Neuronal stem cell (in vitro differentiated cells): Measurements from ENCODE around the gene PIEZO1.

Experiments used
- DNase-seq: peaks from one replicate; pipeline ENCODE4 v3.0.0-alpha.2; 2013; ENCODE audit warnings: low spot score
- H2AFZ ChIP-seq: one replicate; pipeline ENCODE4 v1.6.1; 2013; ENCODE audit warnings: mild to moderate bottlenecking, low read length, inconsistent platforms
- H2AK5ac ChIP-seq: 2 replicates; pipeline ENCODE4 v1.6.1; 2013; ENCODE audit warnings: low read depth, mild to moderate bottlenecking, inconsistent platforms, low read length, moderate library complexity, mixed read lengths
- H2BK120ac ChIP-seq: 2 replicates; pipeline ENCODE4 v1.6.1; 2013; ENCODE audit warnings: low read depth, mild to moderate bottlenecking, inconsistent platforms, low read length, moderate library complexity, mixed read lengths
- H2BK12ac ChIP-seq: one replicate; pipeline ENCODE4 v1.6.1; 2013; ENCODE audit warnings: low read length, inconsistent platforms
- H2BK15ac ChIP-seq: 2 replicates; pipeline ENCODE4 v1.6.1; 2013; ENCODE audit warnings: mild to moderate bottlenecking, low read length, inconsistent platforms, mixed read lengths
- H2BK5ac ChIP-seq: one replicate; pipeline ENCODE4 v1.6.1; 2013; ENCODE audit warnings: inconsistent platforms, mild to moderate bottlenecking, low read length, moderate library complexity
- H3K14ac ChIP-seq: one replicate; pipeline ENCODE4 v1.6.1; 2013; ENCODE audit warnings: low read length, inconsistent platforms
- H3K18ac ChIP-seq: 2 replicates; pipeline ENCODE4 v1.6.1; 2013; ENCODE audit warnings: low read length, inconsistent platforms
- H3K23ac ChIP-seq: 2 replicates; pipeline ENCODE4 v1.6.1; 2013; ENCODE audit warnings: low read depth, mild to moderate bottlenecking, mixed read lengths, low read length, inconsistent platforms; ENCODE audit not compliant: poor library complexity
- H3K27ac ChIP-seq: replicated peaks from 3 replicates; pipeline ENCODE4 v1.5.1; 2013; ENCODE audit warnings: low read length, inconsistent platforms
- H3K27me3 ChIP-seq, 3 experiments: 2 replicates each; pipeline ENCODE4 v1.6.1; 2013; ENCODE audit warnings: low read length in 3 of 3, mild to moderate bottlenecking in 2 of 3, inconsistent platforms in 1 of 3, low read depth in 1 of 3, mixed read lengths in 1 of 3, moderate library complexity in 1 of 3; ENCODE audit not compliant: control insufficient read depth in 3 of 3, insufficient read depth in 3 of 3
- H3K36me3 ChIP-seq, 2 donors: replicated peaks in 1 of 2; 2 replicates each; pipeline ENCODE4 v1.6.1; 2013; ENCODE audit warnings: low read length in 2 of 2; ENCODE audit not compliant: control insufficient read depth in 2 of 2, insufficient read depth in 2 of 2
- H3K4ac ChIP-seq: 2 replicates; pipeline ENCODE4 v1.6.1; 2013; ENCODE audit warnings: inconsistent platforms, mild to moderate bottlenecking, low read length, moderate library complexity
- H3K4me1 ChIP-seq, 2 donors: 1 replicate in 1 of 2; 2 replicates in 1 of 2; pipeline ENCODE4 v1.6.1; 2013; ENCODE audit warnings: low read length in 2 of 2, low read depth in 1 of 2; ENCODE audit not compliant: control insufficient read depth in 2 of 2, insufficient read depth in 1 of 2
- H3K4me2 ChIP-seq: one replicate; pipeline ENCODE4 v1.6.1; 2013; ENCODE audit warnings: mild to moderate bottlenecking, low read length, inconsistent platforms; ENCODE audit not compliant: insufficient read depth, poor library complexity, severe bottlenecking
- H3K4me3 ChIP-seq, 2 donors: 2 replicates each; pipeline ENCODE4 v1.5.1; 2013; ENCODE audit warnings: low read length in 2 of 2, mild to moderate bottlenecking in 2 of 2, inconsistent platforms in 1 of 2, moderate library complexity in 1 of 2
- H3K79me1 ChIP-seq: one replicate; pipeline ENCODE4 v1.6.1; 2013; ENCODE audit warnings: low read depth, mild to moderate bottlenecking, inconsistent platforms, low read length, moderate library complexity
- H3K9ac ChIP-seq: one replicate; pipeline ENCODE4 v1.6.1; 2013; ENCODE audit warnings: mild to moderate bottlenecking, low read depth, low read length, inconsistent platforms; ENCODE audit not compliant: poor library complexity
- H3K9me3 ChIP-seq, 2 donors: replicated peaks in 1 of 2; 2 replicates each; pipeline versions ENCODE3 to v1.6.1; 2013; ENCODE audit warnings: low read length in 2 of 2, mild to moderate bottlenecking in 2 of 2, inconsistent platforms in 1 of 2, low read depth in 1 of 2, mixed read lengths in 1 of 2, moderate library complexity in 1 of 2; ENCODE audit not compliant: control insufficient read depth in 2 of 2, insufficient read depth in 1 of 2
- H4K8ac ChIP-seq: one replicate; pipeline ENCODE4 v1.6.1; 2013; ENCODE audit warnings: low read depth, mild to moderate bottlenecking, inconsistent platforms, low read length, moderate library complexity
- H4K91ac ChIP-seq: one replicate; pipeline ENCODE4 v1.6.1; 2013; ENCODE audit warnings: low read length, low read depth, mild to moderate bottlenecking, inconsistent platforms; ENCODE audit not compliant: poor library complexity
- WGBS, 2 donors: extraction: QIAGEN DNeasy Blood & Tissue Kit; methylation state at CpG; one replicate each; pipeline ENCODE4 v1.1.7; 2013; ENCODE audit warnings: missing lambda C conversion rate in 2 of 2, mixed read lengths in 1 of 2; ENCODE audit not compliant: insufficient read length in 2 of 2, insufficient replicate concordance in 1 of 2; ENCODE audit errors: extremely low coverage in 2 of 2; 5-methylcytosine and 5-hydroxymethylcytosine counted together

PIEZO1 gene

GRCh38 chr16:88702371-88703210, 82.4 kb downstream of the PIEZO1 start:
- Histone ChIP-seq H2BK12ac (no peak overlapping the region), H3K4me2 (no peak overlapping the region), H4K8ac (no peak overlapping the region), H3K14ac (no peak overlapping the region), H3K23ac (no peak overlapping the region), H2BK5ac (no peak overlapping the region), H3K9ac (no peak overlapping the region), H3K4me1 (peaks cover 12 to 17% of the 10 kb centered on the region in 2 donors), H3K4me3 (no peak overlapping the region), H4K91ac (no peak overlapping the region), H3K4ac (no peak overlapping the region), H3K79me1 (peaks cover 22% of the 10 kb centered on the region), H2AK5ac (no peak overlapping the region), H3K27me3 (no peaks in the 10 kb centered on the region), H3K18ac (no peak overlapping the region), H2AFZ (no peak overlapping the region), H3K36me3 (peaks cover 12 to 34% of the 10 kb centered on the region in 2 donors), H3K27ac (no peak overlapping the region), H3K9me3 (no peaks in the 10 kb centered on the region), H2BK120ac (no peak overlapping the region), H2BK15ac (no peak overlapping the region)
- no peak for DNase-seq
- no CpG with 5 or more reads among the region's 31 CpGs for WGBS, 2 donors

DNA sequence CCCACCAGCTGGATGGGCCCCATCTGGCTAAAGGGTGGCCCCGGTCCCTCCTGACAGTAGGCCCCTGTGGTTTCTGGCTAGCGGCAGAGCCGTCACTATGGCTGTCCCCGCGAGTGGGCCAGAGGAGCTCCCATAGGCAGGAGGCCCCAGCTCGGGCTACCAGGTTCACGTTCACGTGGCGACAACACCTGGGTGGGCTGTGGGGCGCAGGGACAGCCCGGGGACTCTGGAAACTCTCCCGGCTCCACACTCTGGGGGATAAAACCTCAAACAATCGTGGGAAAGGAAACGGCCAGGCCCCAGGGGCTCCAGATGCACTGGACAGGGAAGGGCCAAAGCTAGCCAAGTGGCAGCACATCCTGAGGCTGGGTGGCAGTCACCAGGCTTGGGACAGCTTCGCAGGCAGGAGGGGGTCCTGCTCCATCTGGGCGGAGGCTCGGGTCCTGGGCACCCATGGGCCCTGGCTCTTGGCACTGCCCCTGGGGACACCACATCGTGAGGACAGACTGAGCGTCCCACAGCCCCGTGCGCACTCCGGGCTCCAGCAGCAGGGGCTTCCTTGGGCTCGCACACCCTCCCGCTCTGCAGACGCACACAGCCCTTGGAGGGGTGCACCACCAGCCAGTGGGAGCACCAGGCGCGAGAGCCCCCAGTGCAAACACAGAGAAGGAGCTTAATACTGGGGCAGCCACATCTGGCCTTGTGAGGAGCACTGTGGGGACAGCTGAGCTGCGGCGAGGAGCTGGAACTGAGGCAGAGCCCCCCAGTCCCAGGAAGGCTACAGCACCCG, 83.2 kb downstream of the PIEZO1 start:
- no peak overlapping the region for H3K18ac ChIP-seq
- no peak for DNase-seq
- peaks cover 17 to 42% of the 10 kb centered on the region in 2 donors for H3K36me3 ChIP-seq
- H3K27ac ChIP-seq, result no peak overlapping the region
- H2AFZ ChIP-seq, result no peak overlapping the region
- no peak overlapping the region for H2BK120ac ChIP-seq
- H3K4me2 ChIP-seq, result no peak overlapping the region
- H3K27me3 ChIP-seq, result no peaks in the 10 kb centered on the region
- no peak overlapping the region for H3K9ac ChIP-seq
- H4K91ac ChIP-seq, result no peak overlapping the region
- no peak overlapping the region for H2BK15ac ChIP-seq
- no peak overlapping the region for H3K14ac ChIP-seq
- no peak overlapping the region for H3K4ac ChIP-seq
- H3K4me1 ChIP-seq, result peaks cover 7 to 9% of the 10 kb centered on the region in 2 donors
- WGBS, 2 donors, result no CpG with 5 or more reads among the region's 30 CpGs
- H3K4me3 ChIP-seq, result no peak overlapping the region
- peaks cover 29% of the 10 kb centered on the region for H3K79me1 ChIP-seq
- no peak overlapping the region for H2AK5ac ChIP-seq
- H2BK5ac ChIP-seq, result no peak overlapping the region
- no peak overlapping the region for H3K23ac ChIP-seq
- H2BK12ac ChIP-seq, result no peak overlapping the region
- no peak overlapping the region for H4K8ac ChIP-seq
- H3K9me3 ChIP-seq, result no peaks in the 10 kb centered on the region

GRCh38 chr16:88700636-88701482, 84.2 kb downstream of the PIEZO1 start:
- Histone ChIP-seq H3K79me1 (peaks cover 26% of the 10 kb centered on the region), H3K4me2 (no peak overlapping the region), H2BK5ac (no peak overlapping the region), H3K4me1 (peaks cover 7 to 9% of the 10 kb centered on the region in 2 donors), H3K4ac (no peak overlapping the region), H3K23ac (no peak overlapping the region), H3K9me3 (no peaks in the 10 kb centered on the region), H4K8ac (no peak overlapping the region), H3K4me3 (no peak overlapping the region), H2BK12ac (no peak overlapping the region), H3K27ac (no peak overlapping the region), H3K18ac (no peak overlapping the region), H3K36me3 (peaks cover 17 to 46% of the 10 kb centered on the region in 2 donors), H3K14ac (no peak overlapping the region), H4K91ac (no peak overlapping the region), H2BK15ac (no peak overlapping the region), H2BK120ac (no peak overlapping the region), H2AK5ac (no peak overlapping the region), H2AFZ (no peak overlapping the region), H3K9ac (peak overlapping the region; percentile 60), H3K27me3 (no peaks in the 10 kb centered on the region)
- DNase-seq, result no peak
- WGBS, 2 donors, result no CpG with 5 or more reads among the region's 42 CpGs
